HEK293 (cell line): ENCODE data around the gene ACTRT2.

Experiments used
- CTCF ChIA-PET: fragments of 350-600 bp; formaldehyde crosslinking; extraction: SDS; loops from one replicate; lab custom pipeline; 2021; ENCODE audit warnings: antibody characterized with exemption; lab: Yijun Ruan, JAX
- POLR2A ChIA-PET: fragments of 300-600 bp; formaldehyde crosslinking; extraction: SDS; loops from one replicate; lab custom pipeline; 2020; ENCODE audit warnings: antibody characterized with exemption, inconsistent platforms; lab: Yijun Ruan, JAX
- H3K27ac ChIP-seq: fragments of 200-500 bp; sonication (Bioruptor generic); 2 replicates; pipeline ENCODE4 v1.5.1; 2014; ENCODE audit warnings: low read depth, low read length, control low read depth, inconsistent platforms; ENCODE audit errors: extremely low read depth
- H3K36me3 ChIP-seq, 2 experiments: fragments of 200-500 bp in 1 of 2; sonication (Bioruptor generic) in 1 of 2; 1 replicate in 1 of 2; 2 replicates in 1 of 2; pipeline ENCODE4 v1.5.1; 2014 to 2017; ENCODE audit warnings: inconsistent platforms in 2 of 2, low read length in 2 of 2; ENCODE audit not compliant: control insufficient read depth in 2 of 2, insufficient read depth in 1 of 2
- H3K4me1 ChIP-seq: fragments of 200-500 bp; sonication (Bioruptor generic); 2 replicates; pipeline ENCODE4 v1.5.1; 2014; ENCODE audit warnings: mild to moderate bottlenecking, low read length, inconsistent platforms; ENCODE audit not compliant: control insufficient read depth, insufficient read depth
- H3K4me3 ChIP-seq: 2 replicates; pipeline ENCODE4 v1.5.1; 2011; ENCODE audit warnings: low read depth, mild to moderate bottlenecking, control low read depth, low read length, moderate library complexity
- H3K9me3 ChIP-seq: fragments of 200-500 bp; sonication (Bioruptor generic); 2 replicates; pipeline ENCODE4 v1.5.1; 2014; ENCODE audit warnings: low read depth, low read length, inconsistent platforms; ENCODE audit not compliant: control insufficient read depth, insufficient read depth
- FEZF1 ChIP-seq: fragments of 450-650 bp; formaldehyde crosslinking; IDR thresholded peaks from 2 replicates; pipeline ENCODE4 v1.5.1; 2016; ENCODE audit warnings: missing biosample characterization, missing genetic modification characterization
- GFI1B ChIP-seq: fragments of 450-650 bp; formaldehyde crosslinking; IDR thresholded peaks from 2 replicates; pipeline ENCODE4 v1.5.1; 2016; ENCODE audit warnings: missing biosample characterization, missing genetic modification characterization
- GLI2 ChIP-seq: fragments of 450-650 bp; formaldehyde crosslinking; IDR thresholded peaks from 2 replicates; pipeline ENCODE4; 2017; ENCODE audit warnings: missing biosample characterization, missing genetic modification characterization, low read depth, borderline replicate concordance
- GLI4 ChIP-seq: fragments of 450-650 bp; formaldehyde crosslinking; IDR thresholded peaks from 2 replicates; pipeline ENCODE4 v1.5.1; 2016; ENCODE audit warnings: missing biosample characterization, missing genetic modification characterization
- HOXD13 ChIP-seq: sonication (generic); formaldehyde crosslinking; IDR thresholded peaks from 2 replicates; pipeline ENCODE4 v1.8.0; 2022; ENCODE audit warnings: missing genetic modification reagents, borderline replicate concordance
- KLF7 ChIP-seq: fragments of 450-650 bp; formaldehyde crosslinking; IDR thresholded peaks from 2 replicates; pipeline ENCODE4 v1.5.1; 2016; ENCODE audit warnings: missing biosample characterization, missing genetic modification characterization, borderline replicate concordance
- SP2 ChIP-seq: fragments of 450-650 bp; formaldehyde crosslinking; IDR thresholded peaks from 2 replicates; pipeline ENCODE4 v1.5.1; 2016; ENCODE audit warnings: missing biosample characterization, missing genetic modification characterization
- TRIM28 ChIP-seq: IDR thresholded peaks from 2 replicates; pipeline ENCODE4 v1.6.1; 2011; ENCODE audit warnings: low read length, control low read depth, borderline replicate concordance
- ZBTB17 ChIP-seq: fragments of 450-650 bp; formaldehyde crosslinking; IDR thresholded peaks from 2 replicates; pipeline ENCODE4 v1.5.1; 2016; ENCODE audit warnings: missing biosample characterization, missing genetic modification characterization
- ZBTB21 ChIP-seq: fragments of 450-650 bp; formaldehyde crosslinking; IDR thresholded peaks from 2 replicates; pipeline ENCODE4 v1.5.1; 2017; ENCODE audit warnings: missing biosample characterization, missing genetic modification characterization
- ZBTB48 ChIP-seq: fragments of 450-650 bp; formaldehyde crosslinking; IDR thresholded peaks from 2 replicates; pipeline ENCODE4 v1.5.1; 2016; ENCODE audit warnings: missing biosample characterization, missing genetic modification characterization
- ZFHX2 ChIP-seq: fragments of 450-650 bp; formaldehyde crosslinking; conservative IDR thresholded peaks from 2 replicates; pipeline ENCODE4 v1.5.1; 2016; ENCODE audit warnings: missing biosample characterization, missing genetic modification characterization
- ZNF169 ChIP-seq: fragments of 450-650 bp; formaldehyde crosslinking; IDR thresholded peaks from 2 replicates; pipeline ENCODE4 v1.5.1; 2016; ENCODE audit warnings: missing biosample characterization, missing genetic modification characterization
- ZNF175 ChIP-seq: fragments of 450-650 bp; formaldehyde crosslinking; IDR thresholded peaks from 2 replicates; pipeline ENCODE4 v1.5.1; 2016; ENCODE audit warnings: missing biosample characterization, missing genetic modification characterization
- ZNF18 ChIP-seq: fragments of 450-650 bp; formaldehyde crosslinking; IDR thresholded peaks from 2 replicates; pipeline ENCODE4 v1.5.1; 2016; ENCODE audit warnings: missing biosample characterization, missing genetic modification characterization
- ZNF184 ChIP-seq: fragments of 450-650 bp; IDR thresholded peaks from 2 replicates; pipeline ENCODE4 v1.5.1; 2018; ENCODE audit warnings: missing biosample characterization, mild to moderate bottlenecking, missing genetic modification characterization
- ZNF274 ChIP-seq, 2 experiments: fragments of 200-500 bp in 1 of 2; fragments of 450-650 bp in 1 of 2; sonication (Bioruptor generic) in 1 of 2; formaldehyde crosslinking in 1 of 2; IDR thresholded peaks; 2 replicates each; pipeline versions ENCODE4 v1.5.1 to v1.6.1; 2014 to 2016; ENCODE audit warnings: borderline replicate concordance in 1 of 2, inconsistent platforms in 1 of 2, low read length in 1 of 2, missing biosample characterization in 1 of 2, missing genetic modification characterization in 1 of 2
- ZNF324 ChIP-seq: fragments of 450-650 bp; formaldehyde crosslinking; IDR thresholded peaks from 2 replicates; pipeline ENCODE4 v1.5.1; 2016; ENCODE audit warnings: missing biosample characterization, missing genetic modification characterization
- ZNF37A ChIP-seq: fragments of 450-650 bp; IDR thresholded peaks from 2 replicates; pipeline ENCODE4 v1.5.1; 2018; ENCODE audit warnings: missing biosample characterization, missing genetic modification characterization
- ZNF530 ChIP-seq: fragments of 450-650 bp; formaldehyde crosslinking; IDR thresholded peaks from 2 replicates; pipeline ENCODE4 v1.5.1; 2016; ENCODE audit warnings: low read depth, missing biosample characterization, missing genetic modification characterization
- ZNF544 ChIP-seq: fragments of 450-650 bp; formaldehyde crosslinking; IDR thresholded peaks from 2 replicates; pipeline ENCODE4 v1.5.0; 2017; ENCODE audit warnings: missing biosample characterization, missing genetic modification characterization
- ZNF555 ChIP-seq: fragments of 450-650 bp; formaldehyde crosslinking; conservative IDR thresholded peaks from 2 replicates; pipeline ENCODE4 v1.5.1; 2017; ENCODE audit warnings: missing biosample characterization, mild to moderate bottlenecking, missing genetic modification characterization, inconsistent platforms
- ZNF677 ChIP-seq: fragments of 450-650 bp; IDR thresholded peaks from 2 replicates; pipeline ENCODE4 v1.5.0; 2018; ENCODE audit warnings: missing biosample characterization, mild to moderate bottlenecking, missing genetic modification characterization, moderate library complexity
- ZNF785 ChIP-seq: fragments of 450-650 bp; formaldehyde crosslinking; IDR thresholded peaks from 2 replicates; pipeline ENCODE4 v1.5.1; 2016; ENCODE audit warnings: missing biosample characterization, missing genetic modification characterization
- ZNF837 ChIP-seq: fragments of 450-650 bp; formaldehyde crosslinking; IDR thresholded peaks from 2 replicates; pipeline ENCODE4 v1.5.1; 2016; ENCODE audit warnings: missing biosample characterization, missing genetic modification characterization
- ZSCAN16 ChIP-seq: fragments of 450-650 bp; formaldehyde crosslinking; IDR thresholded peaks from 2 replicates; pipeline ENCODE4 v1.5.1; 2016; ENCODE audit warnings: missing biosample characterization, missing genetic modification characterization
- TF ChIP-seq, protein P1 (sequence below): fragments of 450-650 bp; formaldehyde crosslinking; IDR thresholded peaks from 2 replicates; pipeline ENCODE4 v1.5.1; 2016; ENCODE audit warnings: missing biosample characterization, missing genetic modification characterization, low read depth

ACTRT2 gene

GRCh38 chr1:2972011-2972878 lies 49.0 kb upstream of the ACTRT2 start:
- POLR2A ChIA-PET = no interaction called here
- CTCF ChIA-PET = no interaction called here
- Histone ChIP-seq H3K4me3 (no peak overlapping the region), H3K36me3 (no peaks in the 10 kb centered on the region), H3K27ac (no peak overlapping the region), H3K4me1 (peaks cover 3% of the 10 kb centered on the region), H3K9me3 (no peaks in the 10 kb centered on the region)
- TF ChIP-seq ZNF18 (tag by site-specific recombination) (no peak), ZNF785 (tag by site-specific recombination) (no peak), ZNF555 (tag by site-specific recombination) (no peak), ZBTB17 (no peak), ZNF175 (tag by site-specific recombination) (no peak), GFI1B (tag by site-specific recombination) (no peak), ZNF184 (no peak), ZNF37A (no peak), GLI2 (tag by site-specific recombination) (no peak), SP2 (no peak), ZBTB21 (tag by site-specific recombination) (no peak), ZNF544 (tag by site-specific recombination) (no peak), GLI4 (tag by site-specific recombination) (no peak), ZNF837 (tag by site-specific recombination) (no peak)
- TF ChIP-seq, protein P1, sequence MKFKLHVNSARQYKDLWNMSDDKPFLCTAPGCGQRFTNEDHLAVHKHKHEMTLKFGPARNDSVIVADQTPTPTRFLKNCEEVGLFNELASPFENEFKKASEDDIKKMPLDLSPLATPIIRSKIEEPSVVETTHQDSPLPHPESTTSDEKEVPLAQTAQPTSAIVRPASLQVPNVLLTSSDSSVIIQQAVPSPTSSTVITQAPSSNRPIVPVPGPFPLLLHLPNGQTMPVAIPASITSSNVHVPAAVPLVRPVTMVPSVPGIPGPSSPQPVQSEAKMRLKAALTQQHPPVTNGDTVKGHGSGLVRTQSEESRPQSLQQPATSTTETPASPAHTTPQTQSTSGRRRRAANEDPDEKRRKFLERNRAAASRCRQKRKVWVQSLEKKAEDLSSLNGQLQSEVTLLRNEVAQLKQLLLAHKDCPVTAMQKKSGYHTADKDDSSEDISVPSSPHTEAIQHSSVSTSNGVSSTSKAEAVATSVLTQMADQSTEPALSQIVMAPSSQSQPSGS (tag by site-specific recombination) = no peak

GRCh38 chr1:2972879-2973575 lies 48.2 kb upstream of the ACTRT2 start:
- ChIA-PET CTCF (no interaction called here), POLR2A (no interaction called here)
- Histone ChIP-seq H3K9me3 (no peaks in the 10 kb centered on the region), H3K36me3 (no peaks in the 10 kb centered on the region), H3K27ac (no peak overlapping the region), H3K4me3 (no peak overlapping the region), H3K4me1 (peaks cover 3% of the 10 kb centered on the region)
- TF ChIP-seq ZNF169 (tag by site-specific recombination) = no peak
- TF ChIP-seq HOXD13 = no peak
- TF ChIP-seq ZNF324 = no peak
- TF ChIP-seq ZNF530 = no peak
- TF ChIP-seq TRIM28 = no peak
- TF ChIP-seq ZNF274 (IDR thresholded peaks at IDR 0.05; ENCODE audit: low read length) = no peak
- TF ChIP-seq ZNF274 (tag by site-specific recombination; IDR thresholded peaks at IDR 0.05; ENCODE audit: borderline replicate concordance) = no peak
- no peak for TF ChIP-seq ZBTB48
- no peak for TF ChIP-seq ZFHX2 (tag by site-specific recombination)
- TF ChIP-seq ZNF677 (tag by site-specific recombination) = no peak
- TF ChIP-seq KLF7 (tag by site-specific recombination) = no peak
- no peak for TF ChIP-seq ZSCAN16 (tag by site-specific recombination)
- no peak for TF ChIP-seq ZNF184
- TF ChIP-seq FEZF1 = no peak
